ENCODE measurements around the gene BBS9.

Gene BBS9

DNA sequence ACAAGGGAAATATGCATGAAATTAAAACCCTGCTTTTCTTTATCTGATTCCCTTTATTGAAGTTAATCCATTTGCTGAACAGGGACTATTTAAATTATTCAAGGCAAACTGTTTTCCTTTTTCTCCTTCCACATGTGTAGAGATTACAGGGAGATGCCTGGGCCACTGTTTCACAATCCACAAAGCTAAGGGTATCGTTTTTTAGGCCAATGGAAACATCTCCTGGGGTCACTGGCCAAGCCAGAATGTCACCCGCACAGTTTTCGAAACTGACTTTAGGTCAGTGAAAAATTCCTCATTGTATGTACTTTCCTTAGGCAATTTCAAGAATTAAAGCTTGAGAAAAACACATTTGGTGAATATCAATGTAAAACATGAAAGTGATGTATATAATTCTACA, 516.8 kb downstream of the BBS9 start:
- no peak for DNase-seq
- intact Hi-C loops (cut with DNase I), result no loop called here

DNA sequence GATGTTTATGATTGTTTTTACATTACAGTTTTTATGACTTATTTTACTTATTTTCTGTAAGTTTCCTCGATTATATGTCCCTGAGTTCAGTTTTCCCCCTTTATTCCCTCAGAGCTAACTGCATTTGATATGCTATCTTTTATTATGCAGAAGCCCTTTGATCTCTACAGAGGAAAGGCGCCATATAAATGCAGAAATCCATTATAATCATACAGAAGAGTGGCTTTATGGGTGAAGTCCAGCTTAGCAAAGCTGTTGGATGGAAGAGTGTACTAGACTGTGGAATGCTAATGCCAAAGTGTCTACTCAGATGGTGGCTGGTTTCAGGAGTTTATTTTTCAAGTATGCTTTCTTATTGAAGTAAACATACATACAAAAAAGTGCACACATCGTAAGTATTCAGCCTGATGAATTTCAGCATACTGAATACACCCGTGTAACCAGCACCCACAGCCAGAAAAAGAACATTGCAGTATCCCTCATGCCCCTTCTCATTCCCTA, 517.6 kb downstream of the BBS9 start:
- intact Hi-C loops (cut with DNase I), result no loop called here
- no peak for DNase-seq

DNA sequence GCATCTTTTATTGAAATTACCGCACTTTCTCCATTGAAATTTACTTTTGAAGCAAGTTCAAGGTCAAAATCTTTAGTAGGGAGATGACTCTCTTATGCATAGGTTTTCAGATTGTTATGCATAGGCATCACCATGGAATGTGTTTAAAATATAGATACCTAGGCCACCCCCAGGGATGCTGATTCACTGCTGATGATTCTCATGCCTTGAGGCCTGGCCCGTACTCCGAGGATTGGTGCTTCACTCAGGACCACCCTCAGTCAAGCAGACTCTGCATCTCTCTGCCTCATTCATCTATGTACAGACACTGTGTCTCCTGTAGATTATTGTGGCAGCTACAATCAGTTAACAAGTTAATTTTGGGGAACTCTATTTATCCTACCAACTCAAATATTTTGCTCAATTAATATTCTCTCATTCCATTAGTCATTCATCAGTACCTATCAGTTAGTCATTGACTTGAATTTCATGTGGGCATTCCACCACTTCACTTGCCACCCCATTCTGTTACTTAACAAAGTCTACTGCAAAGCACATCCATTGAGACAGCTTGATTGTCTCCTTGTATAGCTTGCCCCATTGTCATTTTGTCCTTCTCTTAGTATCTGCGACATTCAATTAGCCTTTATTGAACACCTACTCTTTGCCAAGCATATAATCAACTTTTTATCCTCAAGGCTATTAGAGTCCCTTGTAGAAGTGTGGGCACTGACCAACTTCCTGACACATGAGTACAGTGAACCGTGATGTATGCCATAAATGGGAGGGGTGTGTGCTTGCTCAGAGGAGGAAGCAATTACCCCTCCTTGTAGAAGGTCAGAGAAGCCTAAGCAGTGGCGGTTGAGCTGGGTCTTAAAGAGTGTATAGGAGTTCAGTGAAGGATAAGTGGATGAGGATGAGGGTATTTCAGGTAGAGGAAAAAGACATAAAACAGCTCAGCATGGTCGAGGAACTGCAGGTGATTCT, 520.4 kb downstream of the BBS9 start:
- DNase-seq, result no peak
- intact Hi-C loops (cut with DNase I), result no loop called here

DNA sequence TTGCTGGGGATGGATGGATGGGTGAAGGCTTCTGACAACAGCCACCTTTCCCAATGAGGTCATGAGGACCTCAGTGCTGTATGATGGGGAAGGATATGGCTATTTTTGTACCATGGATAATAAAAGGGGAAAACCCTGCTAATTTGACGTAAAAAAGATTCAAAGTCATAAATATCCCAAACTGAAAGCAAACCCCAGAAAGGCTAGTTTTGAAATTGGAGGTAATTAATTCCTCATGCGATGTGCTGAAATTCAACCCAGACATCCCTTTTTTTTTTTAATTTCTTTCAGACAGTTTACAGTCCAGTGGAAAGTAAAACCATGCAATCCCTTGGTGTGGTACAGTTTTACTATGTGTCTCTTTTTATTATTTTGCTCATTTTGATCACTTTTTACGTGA, 521.5 kb downstream of the BBS9 start:
- intact Hi-C loops (cut with DNase I), result no loop called here
- no peak for DNase-seq

DNA sequence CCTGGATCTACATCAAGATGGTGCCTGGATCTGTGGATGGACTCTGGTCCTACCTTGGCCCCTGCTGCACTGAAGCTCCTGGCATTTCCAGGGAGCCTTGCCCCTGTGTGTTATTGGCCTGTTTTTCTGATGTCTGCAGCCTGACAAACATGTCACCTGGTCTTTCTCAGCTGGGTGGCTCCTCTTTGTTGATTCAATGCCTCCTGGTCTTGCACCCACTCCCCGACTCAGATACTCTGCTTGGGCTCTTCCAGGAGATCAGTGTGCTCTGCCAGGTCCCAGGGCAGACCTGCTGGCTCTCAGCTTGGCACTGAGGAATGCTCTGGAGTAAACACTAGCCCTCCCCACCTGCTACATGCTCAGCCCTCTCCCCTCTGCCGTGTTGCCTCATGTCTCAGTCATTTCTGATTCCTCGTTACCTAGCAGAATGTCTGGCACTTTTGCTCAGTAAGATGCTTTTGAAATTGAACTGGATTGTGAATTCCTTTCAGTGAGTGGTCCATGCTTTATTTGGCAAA, 522.7 kb downstream of the BBS9 start:
- intact Hi-C loops (cut with DNase I), result no loop called here
- no peak for DNase-seq

DNA sequence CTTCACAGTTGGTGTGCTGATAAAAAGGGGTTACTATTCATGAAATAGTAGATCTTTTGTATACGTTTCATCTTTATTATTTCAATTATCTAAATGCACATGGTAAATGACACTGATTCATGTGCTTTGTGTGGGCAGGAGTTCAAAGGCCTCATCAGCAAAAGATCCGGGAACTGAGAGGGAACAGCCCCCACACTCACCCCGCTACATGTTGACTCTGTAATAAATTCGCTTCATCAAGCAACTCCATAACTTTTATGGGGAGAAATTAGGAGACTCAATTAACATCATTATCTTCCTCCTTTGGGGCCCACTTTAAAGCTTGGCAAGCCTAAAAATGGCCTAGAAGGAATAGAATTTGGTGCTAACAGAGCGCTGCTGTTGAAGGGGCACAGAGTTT, 525.3 kb downstream of the BBS9 start:
- intact Hi-C loops (cut with DNase I), result no loop called here
- no peak for DNase-seq

All from head of caudate nucleus (tissue), 42 donors.